ENCODE measurements around the gene FOXG1.
A peak's percentile ranks its signal among the peaks of the same experiment; 100 is the strongest.

The FOXG1 gene

GRCh38 chr14:28766469-28766955 lies at the start of gene FOXG1:
Gene FOXG1 (plus strand): TSS chr14:28766787. CDS start chr14:28767280, 493 bp downstream.
- DNase-seq, result peak; percentile 92 to 96

GRCh38 chr14:28719130-28719529 lies 47.5 kb upstream of the FOXG1 start:
- DNase-seq, result no peak

GRCh38 chr14:28731358-28731757 lies 35.2 kb upstream of the FOXG1 start:
- no peak for DNase-seq

- DNase-seq, result no peak
Observed at GRCh38 chr14:28742171-28742846, 24.3 kb upstream of the FOXG1 start.

- DNase-seq, result no peak
Observed at GRCh38 chr14:28744126-28744525, 22.5 kb upstream of the FOXG1 start.

- no peak for DNase-seq
Observed at GRCh38 chr14:28745176-28745575, 21.4 kb upstream of the FOXG1 start.

GRCh38 chr14:28746247-28746646 lies 20.3 kb upstream of the FOXG1 start:
- DNase-seq, result no peak

- peak; percentile 68 to 76 for DNase-seq
Observed at GRCh38 chr14:28751467-28752058, 15.0 kb upstream of the FOXG1 start.

- DNase-seq, result peak; percentile 22 to 48
Observed at GRCh38 chr14:28754209-28754985, 12.2 kb upstream of the FOXG1 start.

- no peak for DNase-seq
Observed at GRCh38 chr14:28755198-28755815, 11.3 kb upstream of the FOXG1 start.

- DNase-seq, result no peak
Observed at GRCh38 chr14:28755884-28756268, 10.7 kb upstream of the FOXG1 start.

- no peak for DNase-seq
Observed at GRCh38 chr14:28756269-28756883, 10.2 kb upstream of the FOXG1 start.

GRCh38 chr14:28756884-28757570 lies 9.6 kb upstream of the FOXG1 start:
- no peak for DNase-seq

GRCh38 chr14:28757786-28758185 lies 8.8 kb upstream of the FOXG1 start:
- DNase-seq, result no peak

GRCh38 chr14:28758253-28758884 lies 8.2 kb upstream of the FOXG1 start:
- DNase-seq, result peak; percentile 37

- DNase-seq, result no peak
Observed at GRCh38 chr14:28758885-28759652, 7.5 kb upstream of the FOXG1 start.

- DNase-seq, result peak in 1 of 2 experiments; percentile 56
Observed at GRCh38 chr14:28759653-28760313, 6.8 kb upstream of the FOXG1 start.

GRCh38 chr14:28760431-28760996 lies 6.1 kb upstream of the FOXG1 start:
- no peak for DNase-seq

- DNase-seq, result peak in 1 of 2 experiments; percentile 87
Observed at GRCh38 chr14:28761438-28762291, 4.9 kb upstream of the FOXG1 start.

All from NCI-H187 (cell line).